HG03280 (cell line): ENCODE results near the gene SLCO3A1.

Experiments
- ATAC-seq: cut with Tn5 transposase; IDR thresholded peaks from one replicate; pipeline ENCODE4 v1.9.1; 2021; ENCODE audit warnings: mild to moderate bottlenecking, moderate library complexity; ENCODE audit not compliant: unreplicated experiment

The SLCO3A1 gene

DNA sequence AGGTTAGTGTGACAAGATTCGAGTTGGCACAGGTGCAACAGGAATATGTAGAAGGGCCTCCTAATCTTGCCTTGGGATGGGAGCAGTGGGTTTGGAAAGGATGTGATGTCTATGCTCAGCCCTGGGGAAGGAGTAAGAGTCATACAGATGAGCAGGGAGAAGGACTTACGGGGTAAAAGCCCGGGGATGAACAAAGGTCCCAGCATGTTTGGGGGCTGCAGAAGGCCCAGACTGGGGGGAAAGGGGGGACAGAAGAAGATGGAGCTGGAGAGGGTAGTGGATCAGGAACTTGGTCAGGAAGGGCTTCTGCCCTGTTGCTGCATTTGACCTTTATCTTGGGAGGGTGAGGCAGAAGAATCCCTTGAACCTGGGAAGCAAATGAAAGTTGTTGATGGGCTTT is 300.1 kb downstream of the SLCO3A1 start:
- ATAC-seq, result no peak

DNA sequence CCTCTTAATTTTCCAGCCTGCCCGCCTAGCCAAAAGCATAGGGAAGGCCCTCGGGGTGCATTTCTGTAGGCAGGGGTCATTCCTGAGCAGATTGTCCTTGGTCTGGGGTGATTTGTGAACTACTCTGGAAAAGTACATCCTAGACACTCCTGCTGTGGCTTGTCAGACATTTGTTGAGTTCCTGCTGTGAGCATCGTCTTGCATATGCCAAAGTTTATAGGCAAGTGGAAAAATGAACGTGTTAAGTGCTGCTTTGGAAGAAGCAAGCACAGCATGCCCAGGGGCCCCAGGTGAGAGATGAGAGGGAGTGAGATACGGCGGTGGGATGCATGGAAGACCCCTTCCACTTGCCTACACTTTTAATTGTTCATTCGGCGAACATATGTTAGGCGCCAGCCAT is 302.4 kb downstream of the SLCO3A1 start:
- no peak for ATAC-seq

DNA sequence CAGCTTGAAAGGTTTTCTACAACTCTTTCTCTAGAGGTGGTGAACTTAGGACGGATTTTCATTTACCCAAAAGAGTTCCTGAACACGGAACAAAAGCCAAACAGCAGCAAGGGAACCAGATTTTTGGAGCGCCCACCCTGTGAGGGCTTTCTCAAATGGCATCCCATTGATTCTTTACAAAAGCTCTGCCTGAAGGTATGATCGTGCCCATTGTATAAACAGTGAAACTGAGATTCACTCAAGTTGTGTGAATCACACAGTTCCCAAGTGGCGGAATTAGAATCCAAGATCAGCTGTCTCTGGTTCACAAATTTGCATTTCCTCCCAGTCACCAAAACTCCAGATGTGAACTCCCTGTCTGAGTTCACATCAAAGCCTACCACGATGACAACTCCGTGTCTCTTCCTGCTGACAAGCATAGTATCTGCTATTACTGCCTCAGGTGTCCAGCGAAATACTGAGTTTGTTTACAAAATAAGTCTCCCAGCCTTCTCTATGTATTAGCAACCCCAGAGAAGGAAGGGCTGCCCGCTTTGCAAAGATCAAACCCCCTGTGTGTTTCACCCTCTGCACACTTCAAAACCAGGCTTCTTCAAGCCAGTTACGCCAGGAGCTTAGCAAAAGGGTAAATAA is 304.3 kb downstream of the SLCO3A1 start:
- no peak for ATAC-seq

- ATAC-seq, result no peak
These were observed 304.9 kb downstream of the SLCO3A1 start for GRCh38 chr15:92158426-92158825.

GRCh38 chr15:92159481-92159880 is 306.0 kb downstream of the SLCO3A1 start:
- no peak for ATAC-seq

DNA sequence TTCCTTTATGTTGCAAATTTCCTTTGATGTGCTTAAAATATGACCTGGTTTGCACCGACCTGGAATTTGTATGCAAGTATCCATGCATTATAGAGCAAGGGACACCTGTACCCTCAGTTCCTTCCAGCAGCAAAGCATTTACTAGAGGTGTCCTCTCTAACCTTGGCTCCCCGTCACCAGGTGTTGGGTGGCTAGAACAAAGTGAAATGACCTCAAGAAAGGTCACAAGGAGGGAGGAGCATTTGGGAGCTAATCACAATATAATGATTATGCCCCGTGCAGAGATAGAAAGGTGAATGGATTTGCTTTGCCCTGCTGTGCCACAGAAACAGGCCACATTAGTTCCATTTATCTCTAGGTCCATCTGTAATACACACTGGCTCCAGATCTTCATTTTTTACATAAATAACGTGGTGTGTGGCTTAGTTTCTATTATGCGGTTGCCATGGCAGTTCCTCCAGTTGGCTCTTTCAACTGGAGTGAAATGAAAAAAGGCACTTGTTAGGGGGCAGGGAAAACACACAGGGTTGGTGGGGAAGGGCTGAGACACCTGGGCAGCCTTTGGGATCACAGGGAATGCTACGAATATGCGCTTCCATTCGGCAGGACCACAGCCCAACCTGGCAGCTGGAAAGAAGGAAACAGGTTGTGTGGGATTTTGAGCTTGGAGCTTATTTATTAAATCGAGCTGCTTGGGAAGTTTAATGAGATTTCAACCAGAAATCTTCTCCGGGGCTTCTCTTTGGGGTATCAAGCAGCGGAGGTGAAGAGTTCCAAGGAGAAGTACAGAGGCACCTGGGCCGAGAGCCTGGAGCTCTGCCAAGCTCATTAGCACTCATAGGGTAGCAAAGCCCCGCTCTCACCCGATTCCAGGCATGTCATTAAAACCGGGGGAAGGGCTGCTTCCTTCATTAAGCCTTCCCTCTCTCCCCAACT is 306.7 kb downstream of the SLCO3A1 start:
- ATAC-seq, result no peak

- ATAC-seq, result peak; percentile 92
These were observed 307.6 kb downstream of the SLCO3A1 start for GRCh38 chr15:92161039-92161670.

DNA sequence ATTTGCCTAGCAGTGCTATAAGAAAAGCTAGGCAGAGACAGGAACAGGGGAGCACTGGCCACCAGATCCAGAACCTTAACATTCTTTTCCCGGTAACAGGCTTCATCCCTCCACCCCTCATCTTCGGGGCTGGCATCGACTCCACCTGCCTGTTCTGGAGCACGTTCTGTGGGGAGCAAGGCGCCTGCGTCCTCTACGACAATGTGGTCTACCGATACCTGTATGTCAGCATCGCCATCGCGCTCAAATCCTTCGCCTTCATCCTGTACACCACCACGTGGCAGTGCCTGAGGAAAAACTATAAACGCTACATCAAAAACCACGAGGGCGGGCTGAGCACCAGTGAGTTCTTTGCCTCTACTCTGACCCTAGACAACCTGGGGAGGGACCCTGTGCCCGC is 309.1 kb downstream of the SLCO3A1 start:
- ATAC-seq, result no peak

GRCh38 chr15:92163641-92164040 is 310.1 kb downstream of the SLCO3A1 start:
- no peak for ATAC-seq

DNA sequence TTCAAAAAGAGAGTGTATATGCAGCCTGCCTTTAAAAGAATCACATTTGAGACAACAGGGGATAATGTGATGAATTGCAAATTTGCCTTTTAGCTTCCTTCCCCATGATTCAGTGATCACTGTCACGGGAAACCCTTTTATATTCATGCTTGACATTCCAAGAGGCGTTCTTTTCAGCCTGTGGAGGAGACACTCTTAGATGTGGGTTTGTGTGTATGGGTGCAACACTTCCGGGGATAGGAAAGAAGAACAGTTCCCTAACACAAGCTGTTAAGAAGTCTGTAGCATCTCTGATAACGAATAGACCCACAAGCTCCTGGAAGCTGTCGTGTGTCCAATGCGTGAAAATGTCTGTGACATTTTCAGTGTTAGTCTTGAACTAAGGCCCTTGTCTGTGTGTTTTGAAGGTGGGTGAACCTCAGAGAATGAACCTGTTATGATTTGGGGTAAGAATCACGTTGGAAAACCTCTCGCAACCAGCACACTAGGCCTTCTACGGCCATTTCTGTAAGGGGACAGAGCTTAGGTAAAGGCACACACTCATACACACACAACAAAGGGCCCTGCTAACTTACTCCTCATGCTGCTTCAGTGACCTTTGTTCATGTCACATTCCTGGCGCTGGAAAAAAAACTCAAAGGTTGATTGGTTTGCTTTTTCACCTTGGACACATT is 311.0 kb downstream of the SLCO3A1 start:
- no peak for ATAC-seq

DNA sequence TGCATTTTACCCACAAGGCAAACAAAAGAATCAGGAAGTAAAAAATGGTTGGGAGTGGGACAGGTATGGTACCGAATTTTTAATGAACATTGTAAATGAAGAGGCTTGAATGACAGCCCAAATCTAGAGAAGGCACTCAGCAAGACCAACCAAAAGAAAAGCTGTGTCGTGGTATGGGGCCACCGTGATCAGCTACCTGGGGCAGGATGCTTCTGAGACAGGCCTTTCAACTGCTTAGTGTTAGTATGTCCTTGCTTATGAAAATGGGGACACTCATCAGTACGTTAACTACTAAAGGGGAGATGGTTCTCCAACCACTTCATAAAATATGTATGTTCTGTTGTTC is 311.5 kb downstream of the SLCO3A1 start:
- ATAC-seq, result no peak

DNA sequence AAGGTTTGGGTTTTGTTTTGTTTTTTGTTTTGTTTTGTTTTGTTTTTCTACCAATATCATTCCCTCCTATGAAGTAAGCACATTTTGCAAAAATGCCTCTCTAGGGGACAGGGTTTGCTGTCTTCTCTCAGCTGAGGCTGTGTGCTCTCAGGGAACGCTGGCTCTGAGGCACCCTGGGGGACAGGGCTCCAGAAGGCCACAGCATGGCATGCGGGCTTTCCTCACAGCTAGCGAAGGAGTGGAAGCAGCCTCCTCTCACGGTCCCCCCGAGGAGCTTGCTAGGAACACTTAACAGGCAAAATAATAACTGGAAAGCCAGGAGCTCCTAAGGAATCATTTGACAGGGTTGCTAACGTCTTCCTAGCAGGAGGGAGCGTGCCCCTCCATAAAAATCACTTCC is 312.5 kb downstream of the SLCO3A1 start:
- no peak for ATAC-seq

DNA sequence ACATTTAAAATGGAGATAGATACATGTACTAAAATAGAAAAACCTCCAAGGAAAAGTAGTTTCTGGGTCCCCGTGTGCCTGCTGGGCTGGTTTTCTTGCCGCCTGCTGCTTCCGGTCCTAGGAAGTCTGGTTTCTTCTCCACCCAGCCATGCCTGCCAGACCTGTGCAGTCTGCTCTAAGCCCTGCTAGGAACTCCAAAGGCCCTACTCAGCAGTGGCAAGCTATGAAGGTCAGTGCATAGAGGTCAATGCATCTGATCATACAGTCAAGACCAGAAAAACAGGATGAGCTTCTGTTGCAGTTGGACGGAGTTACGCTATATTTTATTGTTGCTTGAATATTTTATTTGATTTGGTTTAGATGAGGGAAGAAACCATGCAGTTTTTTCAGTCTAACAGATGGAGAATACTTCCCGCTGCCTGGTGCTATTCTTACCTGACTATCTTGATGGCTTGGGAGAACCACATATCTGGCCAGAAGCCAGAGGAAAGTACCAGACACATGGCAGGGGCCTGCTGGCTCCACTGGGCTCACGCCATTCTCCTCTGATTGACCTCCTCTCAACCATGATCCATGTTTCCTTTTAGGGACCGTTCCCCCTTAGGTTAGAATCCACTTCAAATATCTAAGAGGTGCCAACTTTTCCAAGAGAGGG is 313.4 kb downstream of the SLCO3A1 start:
- no peak for ATAC-seq

- ATAC-seq, result no peak
These were observed 313.9 kb downstream of the SLCO3A1 start for GRCh38 chr15:92167451-92167850.

- no peak for ATAC-seq
These were observed 314.7 kb downstream of the SLCO3A1 start for GRCh38 chr15:92168066-92168683.

DNA sequence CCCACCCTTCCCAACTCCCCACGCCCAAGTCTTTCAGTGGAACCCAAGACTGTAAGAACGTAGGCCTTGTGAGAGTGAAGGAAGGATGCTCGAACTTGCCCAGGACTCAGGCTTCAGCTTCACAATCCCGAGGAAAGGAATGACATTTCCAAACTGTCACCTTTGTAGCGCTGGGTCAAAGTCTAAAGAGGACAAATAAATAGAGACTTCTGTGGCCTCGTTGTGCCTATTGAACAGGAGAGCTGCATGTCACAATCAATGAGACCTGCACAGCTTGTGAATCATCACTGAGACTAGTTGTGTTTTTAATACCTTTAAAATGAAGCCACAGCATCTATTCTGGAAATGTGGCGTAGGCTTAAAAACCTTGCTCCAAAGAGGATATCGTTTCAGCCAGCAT is 317.4 kb downstream of the SLCO3A1 start:
- no peak for ATAC-seq

DNA sequence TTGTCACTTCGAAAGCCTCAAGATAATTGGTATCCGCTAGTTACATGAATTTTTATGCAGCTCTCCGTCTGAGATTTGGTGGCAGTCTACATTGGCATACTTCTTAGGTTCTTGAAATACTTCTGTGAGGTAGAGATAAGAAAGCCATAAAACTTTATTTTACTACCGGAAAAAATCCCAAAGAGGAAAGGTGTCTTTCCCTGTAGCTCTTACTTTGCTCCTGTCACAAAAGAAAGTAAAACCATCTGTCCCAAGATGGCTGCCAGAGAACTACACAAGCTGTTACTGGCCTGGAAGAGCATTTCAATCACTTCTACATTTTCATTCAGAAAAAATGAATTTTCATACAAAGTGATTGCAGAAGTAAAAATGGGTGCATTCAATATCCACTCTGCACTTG is 325.4 kb downstream of the SLCO3A1 start:
- ATAC-seq, result no peak

- no peak for ATAC-seq
These were observed 330.6 kb downstream of the SLCO3A1 start for GRCh38 chr15:92184142-92184541.

DNA sequence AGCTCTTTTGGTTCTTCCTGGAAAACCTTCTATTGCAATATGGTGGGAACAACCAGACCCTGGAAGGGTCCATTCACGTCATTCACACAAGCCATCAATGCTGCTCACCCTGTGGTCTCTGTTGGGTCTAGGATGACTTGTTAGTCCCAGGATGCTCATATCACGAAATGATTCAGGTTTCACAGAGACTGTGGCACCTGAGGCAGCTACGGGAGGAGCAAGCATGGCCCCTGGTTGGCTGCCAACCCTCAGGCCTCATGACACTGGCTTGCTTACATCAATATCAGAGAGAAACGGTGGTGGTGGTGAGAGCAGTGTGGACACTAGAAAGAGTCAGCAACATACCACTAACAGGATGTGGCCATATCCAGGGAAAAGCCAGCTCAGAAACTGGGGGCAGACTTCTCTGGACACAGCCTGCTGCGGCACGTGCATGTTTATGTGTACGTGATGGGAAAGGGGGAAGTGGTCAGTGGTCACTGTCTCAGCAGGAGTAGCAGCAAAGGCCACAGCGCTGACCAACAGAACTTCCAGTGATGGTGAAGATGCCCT is 331.2 kb downstream of the SLCO3A1 start:
- ATAC-seq, result no peak

DNA sequence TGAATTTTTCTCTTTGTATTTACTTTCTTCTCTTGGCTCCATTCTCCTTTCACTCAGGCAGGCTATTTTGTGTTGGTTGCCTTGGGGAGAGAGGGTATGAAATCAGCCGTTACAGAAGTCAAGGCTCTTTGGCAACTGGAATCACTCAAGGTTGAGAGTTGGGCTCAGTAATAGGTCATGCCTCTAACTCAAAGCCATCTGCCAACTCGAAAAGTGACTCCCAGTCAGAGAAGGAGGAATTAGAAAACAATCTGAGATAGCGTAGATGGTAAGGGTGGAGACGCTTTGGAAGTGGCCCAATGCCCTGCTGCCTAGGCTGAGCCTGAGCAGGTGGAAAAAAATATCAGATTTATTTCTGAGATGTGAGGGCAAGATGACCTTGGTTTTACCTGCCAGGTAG is 334.5 kb downstream of the SLCO3A1 start:
- no peak for ATAC-seq
